Activated naive CD8-positive, alpha-beta T cell (primary cell): Measurements from ENCODE around the gene GRAMD4.

Source experiments
- H3K27ac Mint-ChIP-seq: one replicate; pipeline ENCODE4 v1.8.0; 2021; ENCODE audit warnings: mixed read lengths
- H3K27me3 Mint-ChIP-seq: one replicate; pipeline ENCODE4 v1.8.0; 2021; ENCODE audit warnings: mixed read lengths
- H3K36me3 Mint-ChIP-seq: one replicate; pipeline ENCODE4 v1.8.0; 2021; ENCODE audit warnings: mixed read lengths
- H3K4me1 Mint-ChIP-seq: one replicate; pipeline ENCODE4 v1.8.0; 2021; ENCODE audit warnings: low read depth, mixed read lengths
- H3K4me3 Mint-ChIP-seq: one replicate; pipeline ENCODE4 v1.8.0; 2021; ENCODE audit warnings: mild to moderate bottlenecking, mixed read lengths
- H3K9me3 Mint-ChIP-seq: one replicate; pipeline ENCODE4 v1.8.0; 2021; ENCODE audit warnings: low read depth, mixed read lengths

The GRAMD4 gene

GRCh38 chr22:46589141-46589748 is 30.9 kb upstream of the GRAMD4 start:
- peaks cover 28% of the 10 kb centered on the region for H3K4me1 Mint-ChIP-seq
- H3K4me3 Mint-ChIP-seq = no peak overlapping the region
- no peaks in the 10 kb centered on the region for H3K36me3 Mint-ChIP-seq
- H3K27me3 Mint-ChIP-seq = no peaks in the 10 kb centered on the region
- H3K27ac Mint-ChIP-seq = no peak overlapping the region
- no peaks in the 10 kb centered on the region for H3K9me3 Mint-ChIP-seq

GRCh38 chr22:46589871-46590271 is 30.3 kb upstream of the GRAMD4 start:
- H3K9me3 Mint-ChIP-seq = no peaks in the 10 kb centered on the region
- no peaks in the 10 kb centered on the region for H3K36me3 Mint-ChIP-seq
- H3K27me3 Mint-ChIP-seq = no peaks in the 10 kb centered on the region
- H3K4me3 Mint-ChIP-seq = no peak overlapping the region
- H3K4me1 Mint-ChIP-seq = peaks cover 28% of the 10 kb centered on the region
- H3K27ac Mint-ChIP-seq = no peak overlapping the region

DNA sequence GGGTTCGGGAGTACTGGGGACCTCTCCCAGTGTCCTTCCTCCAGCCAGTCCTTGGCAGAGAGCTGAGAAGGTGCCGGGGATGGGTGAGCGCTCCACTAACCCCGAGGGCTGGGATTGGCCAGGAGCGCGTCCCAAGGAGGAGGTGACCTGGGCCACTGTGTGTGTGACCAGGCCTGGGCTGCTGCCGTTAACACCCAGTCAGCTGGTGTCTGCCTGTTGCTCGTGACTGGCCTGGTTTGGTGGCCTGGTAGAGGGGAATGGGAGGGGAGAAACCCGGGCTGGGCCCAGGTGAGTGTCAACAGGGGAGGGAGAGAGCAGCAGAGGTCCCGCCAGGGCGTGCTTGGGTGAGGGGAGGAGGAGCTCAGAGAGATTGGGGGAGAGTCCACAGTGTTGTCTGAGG is 29.9 kb upstream of the GRAMD4 start:
- Mint-ChIP-seq H3K4me3 (no peak overlapping the region), H3K36me3 (no peaks in the 10 kb centered on the region), H3K9me3 (no peaks in the 10 kb centered on the region), H3K27me3 (no peaks in the 10 kb centered on the region), H3K4me1 (peaks cover 28% of the 10 kb centered on the region), H3K27ac (no peak overlapping the region)

- Mint-ChIP-seq H3K27ac (peak overlapping the region; percentile 94), H3K4me3 (peak overlapping the region; percentile 84)
Observed at GRCh38 chr22:46591930-46592329, 28.3 kb upstream of the GRAMD4 start.

DNA sequence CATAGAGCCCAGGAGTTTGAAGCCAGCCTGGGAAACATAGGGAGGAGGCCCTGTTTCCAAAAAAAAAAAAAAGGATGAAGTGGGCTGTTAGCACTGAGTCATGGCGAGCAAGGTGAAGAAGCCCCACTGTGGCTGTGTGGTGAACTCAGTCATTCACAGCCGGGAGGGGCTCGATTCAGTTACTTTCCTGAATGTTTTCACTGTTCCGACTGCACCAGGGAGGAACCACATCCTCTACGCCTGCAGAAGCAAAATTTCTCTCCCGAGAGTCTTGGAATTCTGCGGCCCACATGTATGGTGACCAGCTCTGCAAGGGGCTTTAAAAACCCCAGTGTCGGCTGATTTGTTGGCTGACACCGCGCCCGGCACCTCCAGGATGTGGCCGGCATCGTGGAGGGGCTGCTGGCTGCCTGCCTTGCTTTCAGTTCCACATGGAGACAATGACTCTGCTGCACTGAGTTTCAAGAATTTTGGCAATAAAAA is 27.8 kb upstream of the GRAMD4 start:
- Mint-ChIP-seq H3K4me1 (peaks cover 20% of the 10 kb centered on the region), H3K36me3 (no peaks in the 10 kb centered on the region), H3K27me3 (no peaks in the 10 kb centered on the region), H3K4me3 (peak overlapping the region; percentile 84), H3K9me3 (no peaks in the 10 kb centered on the region), H3K27ac (peak overlapping the region; percentile 94)

More at GRCh38 chr22:46591930-46592329, 28.3 kb upstream of the GRAMD4 start:
- Mint-ChIP-seq H3K36me3 (no peaks in the 10 kb centered on the region), H3K4me1 (peaks cover 25% of the 10 kb centered on the region), H3K9me3 (no peaks in the 10 kb centered on the region), H3K27me3 (no peaks in the 10 kb centered on the region)

GRCh38 chr22:46593211-46593681 is 26.9 kb upstream of the GRAMD4 start:
- peak overlapping the region; percentile 84 for H3K4me3 Mint-ChIP-seq
- H3K4me1 Mint-ChIP-seq = peaks cover 17% of the 10 kb centered on the region
- H3K36me3 Mint-ChIP-seq = no peaks in the 10 kb centered on the region
- peak overlapping the region; percentile 94 for H3K27ac Mint-ChIP-seq
- no peaks in the 10 kb centered on the region for H3K27me3 Mint-ChIP-seq
- no peaks in the 10 kb centered on the region for H3K9me3 Mint-ChIP-seq

GRCh38 chr22:46593996-46594946 is 25.9 kb upstream of the GRAMD4 start:
- H3K4me3 Mint-ChIP-seq = no peak overlapping the region
- H3K9me3 Mint-ChIP-seq = no peaks in the 10 kb centered on the region
- no peak overlapping the region for H3K27ac Mint-ChIP-seq
- peaks cover 17% of the 10 kb centered on the region for H3K4me1 Mint-ChIP-seq
- H3K36me3 Mint-ChIP-seq = no peaks in the 10 kb centered on the region
- no peaks in the 10 kb centered on the region for H3K27me3 Mint-ChIP-seq

- peaks cover 17% of the 10 kb centered on the region for H3K4me1 Mint-ChIP-seq
- H3K27me3 Mint-ChIP-seq = no peaks in the 10 kb centered on the region
- no peak overlapping the region for H3K27ac Mint-ChIP-seq
- H3K9me3 Mint-ChIP-seq = no peaks in the 10 kb centered on the region
- H3K36me3 Mint-ChIP-seq = no peaks in the 10 kb centered on the region
- H3K4me3 Mint-ChIP-seq = no peak overlapping the region
Observed at GRCh38 chr22:46594947-46595298, 25.3 kb upstream of the GRAMD4 start.

- H3K9me3 Mint-ChIP-seq = no peaks in the 10 kb centered on the region
- H3K27ac Mint-ChIP-seq = no peak overlapping the region
- H3K36me3 Mint-ChIP-seq = no peaks in the 10 kb centered on the region
- no peak overlapping the region for H3K4me3 Mint-ChIP-seq
- H3K27me3 Mint-ChIP-seq = no peaks in the 10 kb centered on the region
- H3K4me1 Mint-ChIP-seq = peaks cover 17% of the 10 kb centered on the region
Observed at GRCh38 chr22:46595545-46595944, 24.6 kb upstream of the GRAMD4 start.

GRCh38 chr22:46596032-46596441 is 24.1 kb upstream of the GRAMD4 start:
- H3K27ac Mint-ChIP-seq = no peak overlapping the region
- H3K36me3 Mint-ChIP-seq = no peaks in the 10 kb centered on the region
- no peaks in the 10 kb centered on the region for H3K9me3 Mint-ChIP-seq
- no peaks in the 10 kb centered on the region for H3K27me3 Mint-ChIP-seq
- H3K4me3 Mint-ChIP-seq = no peak overlapping the region
- peaks cover 17% of the 10 kb centered on the region for H3K4me1 Mint-ChIP-seq

DNA sequence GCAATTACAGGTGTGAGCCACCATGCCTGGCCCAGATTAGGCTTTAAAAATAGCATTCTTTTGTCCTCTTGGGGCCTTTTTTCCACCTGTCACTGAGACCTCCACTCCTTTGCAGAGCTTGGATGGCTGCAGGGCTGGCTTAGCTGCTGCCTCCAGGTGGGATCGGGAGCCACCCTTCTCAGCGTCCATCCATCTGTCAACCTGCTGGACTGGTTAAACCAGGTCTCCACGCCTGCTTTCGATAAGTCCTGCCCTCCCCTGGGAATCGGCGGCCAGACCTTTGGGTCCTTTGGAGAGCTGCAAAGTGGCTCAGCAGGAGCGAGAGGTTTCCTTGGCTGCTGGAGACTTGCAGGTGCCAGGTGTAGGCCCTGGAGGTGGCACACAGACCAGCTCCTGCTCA is 23.4 kb upstream of the GRAMD4 start:
- Mint-ChIP-seq H3K4me1 (peaks cover 17% of the 10 kb centered on the region), H3K36me3 (no peaks in the 10 kb centered on the region), H3K4me3 (no peak overlapping the region), H3K9me3 (no peaks in the 10 kb centered on the region), H3K27ac (no peak overlapping the region), H3K27me3 (no peaks in the 10 kb centered on the region)

DNA sequence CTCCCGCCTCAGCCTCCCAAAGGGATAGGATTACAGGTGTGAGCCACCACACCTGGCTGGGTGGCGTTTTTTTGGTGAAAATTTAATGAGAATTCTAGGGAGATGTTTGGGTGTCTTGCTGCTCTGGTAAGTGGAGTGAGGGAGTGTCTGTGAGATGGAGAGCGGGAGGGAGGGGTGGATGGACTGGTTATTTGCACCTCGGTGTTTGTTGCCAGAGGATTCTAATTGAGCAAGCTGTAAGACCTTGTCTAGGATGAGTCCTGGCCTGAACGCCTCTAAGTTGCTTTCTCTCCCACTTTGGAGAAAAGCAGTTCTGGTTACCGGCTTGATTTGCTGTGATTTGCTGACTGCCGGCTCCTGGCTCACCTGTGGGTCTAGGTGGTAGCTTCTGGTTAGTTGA is 22.0 kb upstream of the GRAMD4 start:
- peaks cover 2% of the 10 kb centered on the region for H3K4me1 Mint-ChIP-seq
- H3K27me3 Mint-ChIP-seq = no peaks in the 10 kb centered on the region
- no peak overlapping the region for H3K27ac Mint-ChIP-seq
- no peaks in the 10 kb centered on the region for H3K9me3 Mint-ChIP-seq
- H3K4me3 Mint-ChIP-seq = no peak overlapping the region
- no peaks in the 10 kb centered on the region for H3K36me3 Mint-ChIP-seq

- peaks cover 3% of the 10 kb centered on the region for H3K4me1 Mint-ChIP-seq
Observed at GRCh38 chr22:46598737-46599424, 21.3 kb upstream of the GRAMD4 start.

DNA sequence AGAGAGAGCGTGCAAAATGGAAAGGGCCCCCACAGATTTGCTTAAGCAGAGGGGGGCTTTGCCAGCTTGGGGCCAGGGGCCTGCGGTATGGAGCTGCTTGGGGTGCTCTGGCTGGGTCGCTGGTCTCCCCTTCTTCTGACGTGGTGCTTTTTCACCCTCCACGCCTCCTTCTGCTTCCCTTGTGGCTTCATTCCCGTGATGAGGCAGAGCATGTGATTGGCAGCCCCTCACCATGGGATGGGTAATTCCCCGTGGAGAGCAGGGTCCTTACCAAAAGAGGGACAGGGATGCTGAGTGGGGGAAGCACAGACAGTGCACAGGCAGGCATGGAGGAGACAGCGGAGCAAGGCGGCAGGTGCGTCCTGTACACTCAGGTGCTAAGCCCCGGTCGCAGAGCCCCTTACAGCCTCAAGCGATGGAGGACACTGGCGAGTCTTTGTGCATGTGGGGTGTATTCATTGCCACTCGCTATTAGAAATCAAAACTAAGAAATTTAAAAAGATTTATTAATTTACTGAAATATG is 19.9 kb upstream of the GRAMD4 start:
- Mint-ChIP-seq H3K4me3 (no peak overlapping the region), H3K9me3 (no peaks in the 10 kb centered on the region), H3K4me1 (peaks cover 12% of the 10 kb centered on the region), H3K27ac (no peak overlapping the region), H3K27me3 (no peaks in the 10 kb centered on the region), H3K36me3 (no peaks in the 10 kb centered on the region)

More at GRCh38 chr22:46598737-46599424, 21.3 kb upstream of the GRAMD4 start:
- Mint-ChIP-seq H3K27me3 (no peaks in the 10 kb centered on the region), H3K9me3 (no peaks in the 10 kb centered on the region), H3K27ac (no peak overlapping the region), H3K4me3 (no peak overlapping the region), H3K36me3 (no peaks in the 10 kb centered on the region)

- H3K4me3 Mint-ChIP-seq = no peak overlapping the region
- H3K4me1 Mint-ChIP-seq = peaks cover 12% of the 10 kb centered on the region
- H3K36me3 Mint-ChIP-seq = no peaks in the 10 kb centered on the region
- no peak overlapping the region for H3K27ac Mint-ChIP-seq
- no peaks in the 10 kb centered on the region for H3K27me3 Mint-ChIP-seq
- no peaks in the 10 kb centered on the region for H3K9me3 Mint-ChIP-seq
Observed at GRCh38 chr22:46602025-46602424, 18.2 kb upstream of the GRAMD4 start.
